ENCODE data around the gene ROPN1B. TPM values are rescaled to one million over a fixed set of nuclear protein-coding genes. Genes with fewer than 3 reads are reported as not detected.
"Not testable (repeated sequence)": the region's sequence is repeated elsewhere in the genome, so short reads cannot be mapped to it uniquely, and the experiment has no call there.

Gene ROPN1B
- total RNA-seq = not detected

DNA sequence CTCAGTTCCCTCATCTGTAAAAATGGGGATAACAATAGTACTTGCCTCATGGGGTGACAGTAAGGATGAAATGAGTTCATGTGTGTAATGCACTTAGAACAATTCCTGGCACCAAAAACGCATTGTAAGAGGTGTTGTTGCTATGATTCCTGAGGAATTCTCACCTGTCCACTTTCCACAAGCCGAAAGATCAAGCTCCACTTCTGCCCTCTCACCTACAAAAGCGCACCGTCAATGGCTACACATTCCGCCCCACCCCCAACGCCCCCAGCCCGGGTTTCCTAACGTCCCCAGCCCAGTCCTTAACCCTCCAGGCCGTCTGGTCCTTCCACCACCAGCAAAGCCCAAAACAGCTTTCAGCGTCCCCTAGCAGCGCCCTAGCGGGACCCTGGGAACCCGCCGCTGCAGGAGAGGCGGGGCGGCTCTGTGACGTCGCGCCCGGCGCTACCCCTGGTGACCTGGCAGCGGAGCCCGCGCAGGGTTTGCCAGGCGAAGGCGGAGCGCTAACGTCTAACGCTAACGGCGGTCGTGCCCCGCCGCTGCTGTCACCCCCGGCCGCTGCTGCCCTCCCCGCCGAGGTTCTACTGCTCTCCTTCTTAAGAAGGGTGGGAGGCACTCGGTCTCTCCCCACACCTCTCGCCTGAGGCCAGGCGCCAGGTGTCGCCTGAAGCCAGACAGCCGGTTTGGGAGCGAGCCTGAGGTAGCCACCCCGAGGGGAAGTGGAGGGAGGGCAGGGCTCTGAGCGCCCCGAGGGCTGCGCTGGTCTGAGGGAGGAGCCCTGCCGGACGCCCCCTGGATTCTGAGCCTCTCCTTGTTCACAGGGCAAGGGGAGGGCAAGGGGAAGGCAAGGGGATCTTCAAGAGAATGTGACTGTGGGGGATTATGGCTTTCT is at the start of gene ROPN1B:
Gene ROPN1B (plus strand): TSS at position 478 of the 892 bp plus-strand sequence. CDS start 2,877 bp downstream, outside the sequence.
- H3K9me3 ChIP-seq (ENCODE audit: control insufficient read depth in 3 of 3, low read length in 3 of 3); H3K27ac ChIP-seq (ENCODE audit: low read depth, low read length); H3K36me3 ChIP-seq (ENCODE audit: control insufficient read depth in 3 of 3, insufficient read depth in 3 of 3, low read length in 3 of 3); H3K4me3 ChIP-seq (ENCODE audit: low read length in 3 of 3); H3K9ac ChIP-seq (ENCODE audit: low read depth in 1 of 3, low read length in 3 of 3); H3K4me1 ChIP-seq (ENCODE audit: control insufficient read depth in 3 of 3, insufficient read depth in 3 of 3, low read length in 3 of 3): not testable (repeated sequence)
- H3K27me3 ChIP-seq (ENCODE audit: control insufficient read depth in 3 of 3, insufficient read depth in 3 of 3, low read length in 3 of 3) = peaks cover 4 to 11% (median 5%) of the 10 kb centered on the region in 3 donors

DNA sequence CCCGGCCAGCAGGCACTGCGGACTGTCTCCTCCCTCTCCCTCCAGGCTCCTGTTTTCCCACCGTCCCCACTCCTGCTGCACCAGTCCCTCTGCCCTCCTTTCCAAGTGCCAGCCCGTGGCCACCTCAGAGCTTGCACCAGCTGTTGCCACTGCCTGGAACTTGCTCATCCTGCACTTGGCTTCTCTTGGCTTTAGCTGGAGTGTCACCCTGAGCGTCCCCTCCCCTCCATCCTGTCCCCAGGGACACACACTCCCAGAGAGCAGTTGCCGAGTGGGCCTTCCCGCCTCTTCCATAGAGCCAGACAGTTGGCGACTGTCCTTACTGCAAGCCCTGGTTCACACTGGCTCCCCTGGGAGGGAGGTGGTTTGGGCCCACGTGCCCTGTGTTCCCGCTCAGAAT is 48.8 kb upstream of the ROPN1B start:
- H3K27ac ChIP-seq (ENCODE audit: low read depth, low read length); H3K9ac ChIP-seq (ENCODE audit: low read depth in 1 of 3, low read length in 3 of 3); H3K4me3 ChIP-seq (ENCODE audit: low read length in 3 of 3); H3K9me3 ChIP-seq (ENCODE audit: control insufficient read depth in 3 of 3, low read length in 3 of 3); H3K36me3 ChIP-seq (ENCODE audit: control insufficient read depth in 3 of 3, insufficient read depth in 3 of 3, low read length in 3 of 3); H3K27me3 ChIP-seq (ENCODE audit: control insufficient read depth in 3 of 3, insufficient read depth in 3 of 3, low read length in 3 of 3): not testable (repeated sequence)
- H3K4me1 ChIP-seq (ENCODE audit: control insufficient read depth in 3 of 3, insufficient read depth in 3 of 3, low read length in 3 of 3) = peaks cover 2 to 10% (median 5%) of the 10 kb centered on the region in 3 donors

DNA sequence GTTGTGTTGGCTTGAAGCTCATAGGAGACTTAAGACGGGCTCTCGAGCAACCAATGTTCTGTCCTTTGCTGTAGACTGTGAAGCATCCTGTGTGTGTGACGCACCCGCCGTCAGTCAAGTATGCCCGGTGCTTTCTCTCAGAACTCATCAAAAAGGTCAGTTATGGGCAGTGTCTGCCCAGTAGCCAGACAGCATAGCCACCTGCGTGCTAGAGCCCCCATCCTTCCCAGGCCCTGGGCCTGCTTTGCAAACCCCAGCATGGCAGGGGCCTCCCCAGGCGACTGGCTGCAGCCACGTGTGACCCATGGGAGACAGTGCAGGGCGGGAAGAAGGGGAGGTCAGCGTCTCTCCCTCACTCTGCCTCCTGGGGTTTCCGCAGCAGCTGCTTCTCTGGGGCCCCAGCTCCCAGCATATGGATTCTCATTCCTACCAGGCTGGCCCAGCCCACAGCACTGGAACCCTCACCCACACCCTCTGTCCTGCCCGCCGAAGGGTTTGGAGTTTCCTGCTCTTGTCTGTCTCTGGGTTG is 48.2 kb upstream of the ROPN1B start:
- not testable (repeated sequence) for H3K9ac ChIP-seq (ENCODE audit: low read depth in 1 of 3, low read length in 3 of 3); H3K4me3 ChIP-seq (ENCODE audit: low read length in 3 of 3); H3K36me3 ChIP-seq (ENCODE audit: control insufficient read depth in 3 of 3, insufficient read depth in 3 of 3, low read length in 3 of 3); H3K9me3 ChIP-seq (ENCODE audit: control insufficient read depth in 3 of 3, low read length in 3 of 3); H3K27ac ChIP-seq (ENCODE audit: low read depth, low read length); H3K4me1 ChIP-seq (ENCODE audit: control insufficient read depth in 3 of 3, insufficient read depth in 3 of 3, low read length in 3 of 3); H3K27me3 ChIP-seq (ENCODE audit: control insufficient read depth in 3 of 3, insufficient read depth in 3 of 3, low read length in 3 of 3)

DNA sequence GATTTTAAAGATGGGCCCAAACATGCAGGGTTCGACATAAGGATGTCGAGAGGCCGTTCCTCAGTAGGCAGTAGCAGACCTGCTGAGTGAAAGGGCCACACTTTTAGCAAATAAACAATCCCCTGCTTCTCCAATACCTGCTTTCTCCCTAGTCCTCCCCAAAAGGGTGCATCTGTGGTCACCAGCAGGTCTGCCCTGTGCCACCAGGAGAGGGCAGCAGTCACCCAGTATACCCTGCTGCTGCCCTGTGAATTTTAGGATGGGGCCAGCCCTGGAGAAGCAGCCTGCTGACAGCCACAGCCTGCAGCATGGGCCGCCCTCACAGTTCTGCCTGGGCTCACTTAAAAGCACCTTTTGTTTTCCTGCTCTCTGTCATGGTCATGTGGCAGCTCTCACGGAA is 47.3 kb upstream of the ROPN1B start:
- H3K36me3 ChIP-seq (ENCODE audit: control insufficient read depth in 3 of 3, insufficient read depth in 3 of 3, low read length in 3 of 3); H3K27me3 ChIP-seq (ENCODE audit: control insufficient read depth in 3 of 3, insufficient read depth in 3 of 3, low read length in 3 of 3); H3K4me3 ChIP-seq (ENCODE audit: low read length in 3 of 3); H3K9ac ChIP-seq (ENCODE audit: low read depth in 1 of 3, low read length in 3 of 3); H3K4me1 ChIP-seq (ENCODE audit: control insufficient read depth in 3 of 3, insufficient read depth in 3 of 3, low read length in 3 of 3); H3K27ac ChIP-seq (ENCODE audit: low read depth, low read length); H3K9me3 ChIP-seq (ENCODE audit: control insufficient read depth in 3 of 3, low read length in 3 of 3): not testable (repeated sequence)

DNA sequence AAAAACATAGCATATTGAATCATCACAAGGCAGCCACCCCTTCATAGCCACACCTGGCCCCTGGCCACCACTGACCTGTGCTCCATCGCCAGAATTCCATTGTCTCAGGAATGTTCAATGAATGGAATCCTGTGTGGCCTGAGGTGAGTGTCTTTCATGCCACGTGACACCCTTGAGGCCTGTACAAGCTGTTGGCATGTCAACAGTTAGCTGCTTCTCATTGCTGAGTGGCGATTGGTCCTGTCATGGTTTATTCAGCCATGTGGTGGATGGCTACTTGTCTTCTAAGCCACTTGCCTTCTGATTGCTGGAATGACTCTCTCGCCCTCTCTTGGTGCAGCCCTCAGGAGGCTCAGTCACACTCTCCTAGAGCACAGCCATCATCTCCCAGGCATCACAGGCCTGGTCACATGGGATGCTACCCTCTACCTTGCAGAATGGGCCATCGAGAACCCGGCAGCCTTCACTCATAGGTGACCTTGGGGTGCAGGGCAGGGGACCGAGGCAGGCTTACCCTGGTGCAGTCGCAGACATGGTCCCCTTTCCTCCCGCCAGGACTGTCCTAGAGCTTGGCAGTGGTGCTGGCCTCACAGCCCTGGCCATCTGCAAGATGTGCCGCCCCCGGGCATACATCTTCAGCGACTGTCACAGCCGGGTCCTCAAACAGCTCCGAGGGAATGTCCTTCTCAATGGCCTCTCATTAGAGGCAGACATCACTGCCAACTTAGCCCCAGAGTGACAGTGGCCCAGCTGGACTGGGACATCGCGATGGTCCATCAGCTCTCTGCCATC is 45.5 kb upstream of the ROPN1B start:
- H3K9me3 ChIP-seq (ENCODE audit: control insufficient read depth in 3 of 3, low read length in 3 of 3); H3K4me1 ChIP-seq (ENCODE audit: control insufficient read depth in 3 of 3, insufficient read depth in 3 of 3, low read length in 3 of 3); H3K27me3 ChIP-seq (ENCODE audit: control insufficient read depth in 3 of 3, insufficient read depth in 3 of 3, low read length in 3 of 3); H3K36me3 ChIP-seq (ENCODE audit: control insufficient read depth in 3 of 3, insufficient read depth in 3 of 3, low read length in 3 of 3); H3K9ac ChIP-seq (ENCODE audit: low read depth in 1 of 3, low read length in 3 of 3); H3K27ac ChIP-seq (ENCODE audit: low read depth, low read length); H3K4me3 ChIP-seq (ENCODE audit: low read length in 3 of 3): not testable (repeated sequence)

DNA sequence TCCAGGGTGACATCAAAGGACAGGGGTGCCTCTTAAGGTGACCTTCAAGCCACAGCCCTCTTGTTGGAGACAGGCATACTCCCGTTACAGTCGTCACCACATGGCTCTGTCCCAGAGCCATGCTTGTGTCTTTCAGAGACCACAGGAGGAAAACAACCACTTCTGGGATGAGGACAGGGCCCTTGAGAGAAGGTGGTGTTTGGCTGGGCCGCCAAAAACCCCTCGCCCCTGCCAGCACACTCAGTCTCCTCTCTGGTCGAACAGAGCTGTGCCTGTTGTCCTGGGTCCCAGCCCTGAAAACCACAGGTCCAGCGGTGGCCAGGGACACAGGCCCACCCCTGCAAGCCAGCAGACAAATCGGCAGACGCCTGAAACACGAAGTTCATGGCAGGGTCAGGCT is 44.7 kb upstream of the ROPN1B start:
- H3K36me3 ChIP-seq (ENCODE audit: control insufficient read depth in 3 of 3, insufficient read depth in 3 of 3, low read length in 3 of 3); H3K4me1 ChIP-seq (ENCODE audit: control insufficient read depth in 3 of 3, insufficient read depth in 3 of 3, low read length in 3 of 3); H3K4me3 ChIP-seq (ENCODE audit: low read length in 3 of 3); H3K27me3 ChIP-seq (ENCODE audit: control insufficient read depth in 3 of 3, insufficient read depth in 3 of 3, low read length in 3 of 3); H3K9ac ChIP-seq (ENCODE audit: low read depth in 1 of 3, low read length in 3 of 3); H3K9me3 ChIP-seq (ENCODE audit: control insufficient read depth in 3 of 3, low read length in 3 of 3); H3K27ac ChIP-seq (ENCODE audit: low read depth, low read length): not testable (repeated sequence)

DNA sequence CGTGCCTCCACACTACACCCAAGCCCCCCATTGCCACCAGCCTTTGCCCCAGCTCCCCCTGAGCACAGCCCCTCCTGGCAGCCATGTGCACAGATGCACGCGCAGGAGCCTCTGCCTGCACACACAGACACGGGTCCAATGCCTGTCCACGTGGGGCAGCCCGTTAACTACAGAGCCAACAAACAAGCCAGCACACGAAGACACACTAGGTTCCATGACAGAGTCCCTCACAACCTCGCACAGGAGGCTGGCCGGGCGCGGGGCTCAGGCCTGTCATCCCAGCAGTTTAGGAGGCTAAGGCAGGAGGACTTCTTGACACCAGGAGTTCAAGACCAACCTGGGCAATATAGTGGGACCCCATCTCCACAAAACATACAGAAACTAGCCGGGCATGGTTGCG is 43.3 kb upstream of the ROPN1B start:
- H3K27me3 ChIP-seq (ENCODE audit: control insufficient read depth in 3 of 3, insufficient read depth in 3 of 3, low read length in 3 of 3); H3K36me3 ChIP-seq (ENCODE audit: control insufficient read depth in 3 of 3, insufficient read depth in 3 of 3, low read length in 3 of 3); H3K9me3 ChIP-seq (ENCODE audit: control insufficient read depth in 3 of 3, low read length in 3 of 3); H3K27ac ChIP-seq (ENCODE audit: low read depth, low read length); H3K4me1 ChIP-seq (ENCODE audit: control insufficient read depth in 3 of 3, insufficient read depth in 3 of 3, low read length in 3 of 3); H3K9ac ChIP-seq (ENCODE audit: low read depth in 1 of 3, low read length in 3 of 3); H3K4me3 ChIP-seq (ENCODE audit: low read length in 3 of 3): not testable (repeated sequence)

DNA sequence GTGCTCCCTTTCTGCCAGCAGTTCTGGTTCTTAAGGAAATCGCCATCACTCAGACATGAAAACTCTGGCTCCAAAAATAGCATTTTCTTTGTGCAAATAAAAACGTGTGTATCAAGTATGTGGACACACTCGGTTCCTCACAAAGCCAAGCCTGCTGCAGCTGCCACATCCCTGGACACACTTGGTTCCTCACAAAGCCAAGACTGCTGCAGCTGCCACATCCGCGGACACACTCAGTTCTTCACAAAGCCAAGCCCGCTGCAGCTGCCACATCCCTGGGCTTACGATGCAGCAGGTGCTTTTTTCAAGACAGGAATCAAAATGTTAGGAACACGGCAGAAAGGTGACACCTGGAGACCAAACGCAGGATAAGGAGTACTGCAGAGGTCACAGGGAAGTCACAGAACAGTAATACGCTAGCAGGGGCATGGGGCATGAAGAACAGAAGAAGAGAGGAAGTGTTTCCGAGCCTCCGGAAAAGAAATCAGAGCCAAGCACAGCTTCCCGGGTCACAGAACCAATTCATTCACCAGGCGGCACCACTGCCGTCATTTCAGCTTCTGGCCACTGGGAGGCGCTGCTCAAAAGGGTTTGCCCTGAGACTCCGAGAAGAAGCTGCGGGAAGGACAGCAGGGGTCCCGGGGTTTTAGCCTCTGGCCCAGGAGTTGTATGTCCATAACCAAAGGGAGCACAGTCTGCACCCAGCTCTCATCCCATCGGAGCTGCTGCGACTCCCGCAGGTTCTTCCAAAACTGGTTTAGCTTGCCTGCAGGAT is 40.0 kb upstream of the ROPN1B start:
- not testable (repeated sequence) for H3K9ac ChIP-seq (ENCODE audit: low read depth in 1 of 3, low read length in 3 of 3); H3K27me3 ChIP-seq (ENCODE audit: control insufficient read depth in 3 of 3, insufficient read depth in 3 of 3, low read length in 3 of 3); H3K27ac ChIP-seq (ENCODE audit: low read depth, low read length)

DNA sequence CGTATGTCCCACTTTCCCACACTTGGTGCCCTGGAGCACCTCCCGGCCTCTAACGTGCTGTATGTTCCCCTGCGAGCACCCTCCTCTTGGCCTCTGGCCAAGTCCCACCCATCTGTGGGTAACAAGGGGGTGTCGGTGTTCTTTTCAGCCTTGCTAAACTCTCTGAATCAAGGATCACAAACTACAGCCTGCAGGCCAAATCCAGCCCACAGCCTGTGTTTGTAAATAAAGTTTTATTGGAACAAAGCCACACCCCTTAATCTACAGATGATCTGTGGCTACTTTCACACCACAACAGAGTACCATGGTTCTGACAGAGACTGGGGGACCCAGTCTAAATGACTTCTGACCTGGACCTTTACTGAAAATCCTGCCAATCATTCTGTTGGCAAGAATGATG is 39.2 kb upstream of the ROPN1B start:
- not testable (repeated sequence) for H3K9ac ChIP-seq (ENCODE audit: low read depth in 1 of 3, low read length in 3 of 3); H3K4me3 ChIP-seq (ENCODE audit: low read length in 3 of 3); H3K27me3 ChIP-seq (ENCODE audit: control insufficient read depth in 3 of 3, insufficient read depth in 3 of 3, low read length in 3 of 3); H3K4me1 ChIP-seq (ENCODE audit: control insufficient read depth in 3 of 3, insufficient read depth in 3 of 3, low read length in 3 of 3); H3K27ac ChIP-seq (ENCODE audit: low read depth, low read length); H3K36me3 ChIP-seq (ENCODE audit: control insufficient read depth in 3 of 3, insufficient read depth in 3 of 3, low read length in 3 of 3); H3K9me3 ChIP-seq (ENCODE audit: control insufficient read depth in 3 of 3, low read length in 3 of 3)

More for the DNA sequence above, 40.0 kb upstream of the ROPN1B start:
- H3K36me3 ChIP-seq (ENCODE audit: control insufficient read depth in 3 of 3, insufficient read depth in 3 of 3, low read length in 3 of 3); H3K4me3 ChIP-seq (ENCODE audit: low read length in 3 of 3); H3K4me1 ChIP-seq (ENCODE audit: control insufficient read depth in 3 of 3, insufficient read depth in 3 of 3, low read length in 3 of 3); H3K9me3 ChIP-seq (ENCODE audit: control insufficient read depth in 3 of 3, low read length in 3 of 3): not testable (repeated sequence)
